Measurements from ENCODE around the gene CLIC5. TPM values are rescaled to one million over a fixed set of nuclear protein-coding genes. Genes with fewer than 3 reads are reported as not detected.

The CLIC5 gene
- total and polyA plus RNA-seq, 5 donors from 2014 or later: 0.76 to 4.7 (median 2.3) TPM

GRCh38 chr6:45838996-45839395 lies 176.7 kb downstream of the CLIC5 start:
- no peak for DNase-seq
- H3K27me3 Mint-ChIP-seq: no peaks in the 10 kb centered on the region
- peaks cover 0 to 7% (median 4%) of the 10 kb centered on the region in 4 donors for H3K4me1 Mint-ChIP-seq
- H3K9me3 ChIP-seq (ENCODE audit: control insufficient read depth in 2 of 2, low read length in 2 of 2): no peaks in the 10 kb centered on the region
- H3K4me3 ChIP-seq (ENCODE audit: low read depth, low read length): no peak overlapping the region
- no peaks in the 10 kb centered on the region for H3K9me3 Mint-ChIP-seq
- H3K4me3 Mint-ChIP-seq: no peak overlapping the region
- no peak for ATAC-seq (ENCODE audit: low read depth in 2 of 2)
- H3K36me3 ChIP-seq (ENCODE audit: control insufficient read depth, insufficient read depth, low read length): no peaks in the 10 kb centered on the region
- H3K27ac ChIP-seq (ENCODE audit: insufficient read depth, low read length, poor library complexity, severe bottlenecking): no peak overlapping the region
- no peaks in the 10 kb centered on the region for H3K36me3 Mint-ChIP-seq
- no peaks in the 10 kb centered on the region for H3K27me3 ChIP-seq (ENCODE audit: control insufficient read depth, insufficient read depth, low read length)
- no peak overlapping the region for H3K27ac Mint-ChIP-seq
- no peaks in the 10 kb centered on the region for H3K4me1 ChIP-seq (ENCODE audit: control insufficient read depth, insufficient read depth, low read length, poor library complexity, severe bottlenecking)

- ATAC-seq (ENCODE audit: low read depth in 2 of 2) (no peak), DNase-seq (no peak)
- H3K27me3 ChIP-seq (ENCODE audit: control insufficient read depth, insufficient read depth, low read length): no peaks in the 10 kb centered on the region
- H3K36me3 ChIP-seq (ENCODE audit: control insufficient read depth, insufficient read depth, low read length): no peaks in the 10 kb centered on the region
- no peak overlapping the region for H3K27ac Mint-ChIP-seq
- H3K9me3 ChIP-seq (ENCODE audit: control insufficient read depth in 2 of 2, low read length in 2 of 2): no peaks in the 10 kb centered on the region
- peaks cover 0 to 7% (median 4%) of the 10 kb centered on the region in 4 donors for H3K4me1 Mint-ChIP-seq
- no peaks in the 10 kb centered on the region for H3K4me1 ChIP-seq (ENCODE audit: control insufficient read depth, insufficient read depth, low read length, poor library complexity, severe bottlenecking)
- peak overlapping the region in 1 of 4 donors; percentile 23 for H3K4me3 Mint-ChIP-seq
- no peaks in the 10 kb centered on the region for H3K27me3 Mint-ChIP-seq
- H3K36me3 Mint-ChIP-seq: no peaks in the 10 kb centered on the region
- no peak overlapping the region for H3K4me3 ChIP-seq (ENCODE audit: low read depth, low read length)
- no peak overlapping the region for H3K27ac ChIP-seq (ENCODE audit: insufficient read depth, low read length, poor library complexity, severe bottlenecking)
- H3K9me3 Mint-ChIP-seq: no peaks in the 10 kb centered on the region
These were observed 177.2 kb downstream of the CLIC5 start for GRCh38 chr6:45838451-45838850.

GRCh38 chr6:45837541-45838200 lies 178.0 kb downstream of the CLIC5 start:
- no peak overlapping the region for H3K4me3 ChIP-seq (ENCODE audit: low read depth, low read length)

GRCh38 chr6:45836984-45837383 lies 178.7 kb downstream of the CLIC5 start:
- Histone ChIP-seq H3K27me3 (ENCODE audit: control insufficient read depth, insufficient read depth, low read length) (no peaks in the 10 kb centered on the region), H3K4me1 (ENCODE audit: control insufficient read depth, insufficient read depth, low read length, poor library complexity, severe bottlenecking) (no peaks in the 10 kb centered on the region), H3K9me3 (ENCODE audit: control insufficient read depth in 2 of 2, low read length in 2 of 2) (no peaks in the 10 kb centered on the region), H3K4me3 (ENCODE audit: low read depth, low read length) (no peak overlapping the region), H3K36me3 (ENCODE audit: control insufficient read depth, insufficient read depth, low read length) (no peaks in the 10 kb centered on the region), H3K27ac (ENCODE audit: insufficient read depth, low read length, poor library complexity, severe bottlenecking) (no peak overlapping the region)
- H3K36me3 Mint-ChIP-seq: no peaks in the 10 kb centered on the region
- H3K27ac Mint-ChIP-seq: no peak overlapping the region
- no peaks in the 10 kb centered on the region for H3K9me3 Mint-ChIP-seq
- ATAC-seq (ENCODE audit: low read depth in 2 of 2): no peak
- no peak overlapping the region for H3K4me3 Mint-ChIP-seq
- H3K4me1 Mint-ChIP-seq: peaks cover 0 to 7% (median 4%) of the 10 kb centered on the region in 4 donors
- DNase-seq: no peak
- H3K27me3 Mint-ChIP-seq: no peaks in the 10 kb centered on the region

More at GRCh38 chr6:45837541-45838200, 178.0 kb downstream of the CLIC5 start:
- Histone ChIP-seq H3K36me3 (ENCODE audit: control insufficient read depth, insufficient read depth, low read length) (no peaks in the 10 kb centered on the region), H3K27me3 (ENCODE audit: control insufficient read depth, insufficient read depth, low read length) (no peaks in the 10 kb centered on the region), H3K27ac (ENCODE audit: insufficient read depth, low read length, poor library complexity, severe bottlenecking) (no peak overlapping the region), H3K9me3 (ENCODE audit: control insufficient read depth in 2 of 2, low read length in 2 of 2) (no peaks in the 10 kb centered on the region), H3K4me1 (ENCODE audit: control insufficient read depth, insufficient read depth, low read length, poor library complexity, severe bottlenecking) (no peaks in the 10 kb centered on the region)
- H3K4me3 Mint-ChIP-seq: peak overlapping the region in 1 of 4 donors; percentile 23
- no peaks in the 10 kb centered on the region for H3K27me3 Mint-ChIP-seq
- no peaks in the 10 kb centered on the region for H3K9me3 Mint-ChIP-seq
- ATAC-seq (ENCODE audit: low read depth in 2 of 2) (no peak), DNase-seq (peak in 1 of 3 donors; percentile 3)
- H3K4me1 Mint-ChIP-seq: peaks cover 0 to 7% (median 4%) of the 10 kb centered on the region in 4 donors
- peak overlapping the region in 1 of 3 donors; percentile 56 for H3K27ac Mint-ChIP-seq
- no peaks in the 10 kb centered on the region for H3K36me3 Mint-ChIP-seq

- H3K27me3 ChIP-seq (ENCODE audit: control insufficient read depth, insufficient read depth, low read length): no peaks in the 10 kb centered on the region
- Mint-ChIP-seq H3K36me3 (no peaks in the 10 kb centered on the region), H3K4me1 (peaks cover 3 to 9% (median 5%) of the 10 kb centered on the region in 4 donors)
These were observed 179.2 kb downstream of the CLIC5 start for GRCh38 chr6:45836438-45836824.

GRCh38 chr6:45835721-45836437 lies 179.8 kb downstream of the CLIC5 start:
- Mint-ChIP-seq H3K4me3 (no peak overlapping the region), H3K36me3 (no peaks in the 10 kb centered on the region), H3K27me3 (no peaks in the 10 kb centered on the region), H3K27ac (peak overlapping the region in 1 of 3 donors; percentile 4), H3K4me1 (peaks cover 5 to 15% (median 10%) of the 10 kb centered on the region in 4 donors), H3K9me3 (no peaks in the 10 kb centered on the region)
- H3K27ac ChIP-seq (ENCODE audit: insufficient read depth, low read length, poor library complexity, severe bottlenecking): no peak overlapping the region
- no peaks in the 10 kb centered on the region for H3K9me3 ChIP-seq (ENCODE audit: control insufficient read depth in 2 of 2, low read length in 2 of 2)
- DNase-seq (no peak), ATAC-seq (ENCODE audit: low read depth in 2 of 2) (no peak)
- no peak overlapping the region for H3K4me3 ChIP-seq (ENCODE audit: low read depth, low read length)
- H3K27me3 ChIP-seq (ENCODE audit: control insufficient read depth, insufficient read depth, low read length): no peaks in the 10 kb centered on the region
- H3K4me1 ChIP-seq (ENCODE audit: control insufficient read depth, insufficient read depth, low read length, poor library complexity, severe bottlenecking): no peaks in the 10 kb centered on the region
- no peaks in the 10 kb centered on the region for H3K36me3 ChIP-seq (ENCODE audit: control insufficient read depth, insufficient read depth, low read length)

More at GRCh38 chr6:45836438-45836824, 179.2 kb downstream of the CLIC5 start:
- no peaks in the 10 kb centered on the region for H3K36me3 ChIP-seq (ENCODE audit: control insufficient read depth, insufficient read depth, low read length)
- H3K9me3 ChIP-seq (ENCODE audit: control insufficient read depth in 2 of 2, low read length in 2 of 2): no peaks in the 10 kb centered on the region
- H3K27ac ChIP-seq (ENCODE audit: insufficient read depth, low read length, poor library complexity, severe bottlenecking): no peak overlapping the region
- H3K4me1 ChIP-seq (ENCODE audit: control insufficient read depth, insufficient read depth, low read length, poor library complexity, severe bottlenecking): no peaks in the 10 kb centered on the region
- H3K27me3 Mint-ChIP-seq: no peaks in the 10 kb centered on the region
- DNase-seq: no peak
- H3K9me3 Mint-ChIP-seq: no peaks in the 10 kb centered on the region
- no peak overlapping the region for H3K4me3 Mint-ChIP-seq
- ATAC-seq (ENCODE audit: low read depth in 2 of 2): no peak
- no peak overlapping the region for H3K27ac Mint-ChIP-seq
- H3K4me3 ChIP-seq (ENCODE audit: low read depth, low read length): no peak overlapping the region

GRCh38 chr6:45832063-45832462 lies 183.6 kb downstream of the CLIC5 start:
- H3K4me3 Mint-ChIP-seq: no peak overlapping the region
- peaks cover 4% of the 10 kb centered on the region for H3K27me3 Mint-ChIP-seq
- no peak overlapping the region for H3K4me3 ChIP-seq (ENCODE audit: low read depth, low read length)
- no peak overlapping the region for H3K27ac ChIP-seq (ENCODE audit: insufficient read depth, low read length, poor library complexity, severe bottlenecking)
- peaks cover 0 to 3% (median 0%) of the 10 kb centered on the region in 7 donors for H3K9me3 Mint-ChIP-seq
- H3K9me3 ChIP-seq (ENCODE audit: control insufficient read depth in 2 of 2, low read length in 2 of 2): no peaks in the 10 kb centered on the region
- peaks cover 8% of the 10 kb centered on the region for H3K4me1 ChIP-seq (ENCODE audit: control insufficient read depth, insufficient read depth, low read length, poor library complexity, severe bottlenecking)
- no peak overlapping the region for H3K27ac Mint-ChIP-seq
- peaks cover 10 to 15% (median 13%) of the 10 kb centered on the region in 4 donors for H3K4me1 Mint-ChIP-seq
- DNase-seq (no peak), ATAC-seq (ENCODE audit: low read depth in 2 of 2) (no peak)
- H3K36me3 ChIP-seq (ENCODE audit: control insufficient read depth, insufficient read depth, low read length): no peaks in the 10 kb centered on the region
- no peaks in the 10 kb centered on the region for H3K27me3 ChIP-seq (ENCODE audit: control insufficient read depth, insufficient read depth, low read length)
- H3K36me3 Mint-ChIP-seq: no peaks in the 10 kb centered on the region

Data from CD4-positive, CD25-positive, alpha-beta regulatory T cell (primary cell).